Fibroblast of lung (primary cell): ENCODE data around the gene EIF4A2.

Source experiments
- CTCF ChIP-seq, 2 donors: IDR thresholded peaks in 1 of 2; conservative IDR thresholded peaks in 1 of 2; 1 replicate in 1 of 2; 2 replicates in 1 of 2; pipeline ENCODE4 v1.5.1; 2011 to 2012; ENCODE audit warnings: low read length in 2 of 2, control low read depth in 1 of 2, inconsistent platforms in 1 of 2, low read depth in 1 of 2, mild to moderate bottlenecking in 1 of 2
- EZH2 ChIP-seq: IDR thresholded peaks from 2 replicates; pipeline ENCODE4 v1.5.1; 2012; ENCODE audit warnings: low read length, control low read depth, mild to moderate bottlenecking; ENCODE audit errors: missing control alignments

DNA sequence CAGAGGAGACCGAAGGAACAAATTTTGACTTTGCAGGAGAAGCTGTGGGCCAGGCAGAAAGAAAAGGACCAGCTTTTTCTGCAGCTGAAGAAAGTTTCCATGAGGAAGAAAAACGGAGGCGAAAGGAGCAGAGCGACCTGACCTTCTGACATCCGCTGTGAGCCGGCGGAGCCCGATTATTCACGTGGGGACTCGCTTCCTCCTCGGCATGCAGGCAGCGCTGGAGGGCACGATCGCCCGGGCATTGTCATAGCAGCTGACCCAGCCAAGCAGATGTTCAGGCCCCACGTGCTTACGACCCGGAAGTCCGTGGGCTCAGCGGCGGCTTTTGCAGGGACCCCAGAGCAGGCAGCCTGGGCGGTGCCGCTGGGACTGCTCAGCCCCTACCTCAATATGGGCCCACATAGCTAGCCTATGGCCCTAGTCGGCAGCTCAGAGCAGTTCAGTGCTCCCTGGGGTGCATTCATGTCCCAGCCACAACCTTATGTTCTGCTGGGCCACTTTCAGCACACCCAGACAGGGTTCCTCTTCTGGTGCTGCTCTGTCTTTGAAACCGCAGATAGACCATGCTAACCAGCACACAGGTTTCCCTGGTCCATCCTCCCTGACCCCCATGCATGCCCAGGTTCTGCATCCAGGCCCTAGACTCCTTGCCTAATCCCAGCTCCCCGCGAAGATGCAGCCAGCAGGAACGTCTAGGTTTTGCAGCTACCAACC lies 10.5 kb upstream of the EIF4A2 start:
- no peak for TF ChIP-seq CTCF (conservative IDR thresholded peaks at IDR 0.05 in 1 of 2, IDR thresholded peaks at IDR 0.05 in 1 of 2; ENCODE audit: low read depth in 1 of 2, low read length in 2 of 2)
- no peak for TF ChIP-seq EZH2
